HepG2 (cell line): Measurements from ENCODE around the gene KLHL33. TPM values are rescaled to one million over a fixed set of nuclear protein-coding genes. Genes with fewer than 3 reads are reported as not detected.

ENCODE experiments used
- ARNT ChIP-seq: fragments of 450-650 bp; IDR thresholded peaks from 2 replicates; pipeline ENCODE4 v1.6.1; 2017
- EP300 ChIP-seq, 3 experiments: sonication (generic) in 1 of 3; formaldehyde crosslinking in 1 of 3; IDR thresholded peaks; 2 replicates each; pipeline versions ENCODE4 v1.5.1 to v1.6.1; 2011 to 2020; ENCODE audit warnings: low read depth in 2 of 3, low read length in 2 of 3, borderline replicate concordance in 1 of 3, improper control_type of control experiment in 1 of 3, mild to moderate bottlenecking in 1 of 3, missing genetic modification reagents in 1 of 3, moderate library complexity in 1 of 3
- HMG20A ChIP-seq: IDR thresholded peaks from 2 replicates; pipeline ENCODE4 v1.6.1; 2016; ENCODE audit warnings: borderline replicate concordance
- IRF2 ChIP-seq: IDR thresholded peaks from 2 replicates; pipeline ENCODE4 v1.6.1; 2018; ENCODE audit warnings: missing genetic modification reagents, missing compliant biosample characterization
- KMT2A ChIP-seq: sonication (generic); formaldehyde crosslinking; IDR thresholded peaks from 2 replicates; pipeline ENCODE4 v1.4.0; 2020; ENCODE audit warnings: missing genetic modification reagents
- MED8 ChIP-seq: sonication (generic); formaldehyde crosslinking; IDR thresholded peaks from 2 replicates; pipeline ENCODE4 v1.8.1; 2023; ENCODE audit warnings: mild to moderate bottlenecking, missing genetic modification reagents; ENCODE audit not compliant: insufficient replicate concordance
- NRL ChIP-seq: sonication (generic); formaldehyde crosslinking; IDR thresholded peaks from 2 replicates; pipeline ENCODE4 v1.5.0; 2020; ENCODE audit warnings: missing genetic modification reagents, mild to moderate bottlenecking, moderate library complexity, borderline replicate concordance
- PHB2 ChIP-seq: fragments of 450-650 bp; IDR thresholded peaks from 2 replicates; pipeline ENCODE4 v1.6.1; 2018; ENCODE audit not compliant: partially characterized antibody
- POLR2A ChIP-seq, 2 experiments: IDR thresholded peaks; 2 replicates each; pipeline ENCODE4 v1.6.1; 2011; ENCODE audit warnings: low read depth in 2 of 2, low read length in 2 of 2, mild to moderate bottlenecking in 1 of 2, moderate library complexity in 1 of 2; ENCODE audit not compliant: insufficient read depth in 1 of 2
- POLR2G ChIP-seq: fragments of 200-400 bp; formaldehyde crosslinking; IDR thresholded peaks from 2 replicates; pipeline ENCODE4 v1.6.1; 2018; ENCODE audit warnings: mild to moderate bottlenecking, low read depth, low read length, moderate library complexity
- PTBP1 ChIP-seq: fragments of 200-400 bp; formaldehyde crosslinking; IDR thresholded peaks from 2 replicates; pipeline ENCODE4 v1.6.1; 2018; ENCODE audit warnings: low read length, low read depth; ENCODE audit not compliant: poor library complexity, severe bottlenecking
- RBM22 ChIP-seq: fragments of 200-400 bp; formaldehyde crosslinking; optimal IDR thresholded peaks from 2 replicates; pipeline ENCODE3; 2017; ENCODE audit warnings: mild to moderate bottlenecking, low read length, moderate library complexity
- SNRNP70 ChIP-seq: fragments of 200-400 bp; formaldehyde crosslinking; IDR thresholded peaks from 2 replicates; pipeline ENCODE4 v1.6.1; 2017; ENCODE audit warnings: mild to moderate bottlenecking, low read depth, low read length, moderate library complexity
- ZC3H4 ChIP-seq: sonication (generic); formaldehyde crosslinking; IDR thresholded peaks from 2 replicates; pipeline ENCODE4 v1.4.0; 2020; ENCODE audit warnings: missing genetic modification reagents, borderline replicate concordance
- ZEB1 ChIP-seq: IDR thresholded peaks from 2 replicates; pipeline ENCODE4 v1.6.1; 2012; ENCODE audit warnings: mild to moderate bottlenecking, low read depth, inconsistent platforms; ENCODE audit not compliant: insufficient replicate concordance
- ZFP36L2 ChIP-seq: sonication (generic); formaldehyde crosslinking; IDR thresholded peaks from 2 replicates; pipeline ENCODE4 v1.4.0; 2020; ENCODE audit warnings: missing genetic modification reagents
- ZNF10 ChIP-seq: sonication (generic); formaldehyde crosslinking; IDR thresholded peaks from 2 replicates; pipeline ENCODE4 v1.4.0; 2020; ENCODE audit warnings: mild to moderate bottlenecking, low read depth, missing genetic modification reagents, borderline replicate concordance
- ZNF160 ChIP-seq: sonication (generic); formaldehyde crosslinking; IDR thresholded peaks from 2 replicates; pipeline ENCODE4 v1.8.0; 2022; ENCODE audit warnings: mild to moderate bottlenecking, inconsistent platforms, missing genetic modification reagents
- ZNF30 ChIP-seq: sonication (generic); formaldehyde crosslinking; IDR thresholded peaks from 2 replicates; pipeline ENCODE4 v1.5.0; 2020; ENCODE audit warnings: mild to moderate bottlenecking, missing genetic modification reagents
- ZNF496 ChIP-seq: sonication (generic); formaldehyde crosslinking; IDR thresholded peaks from 2 replicates; pipeline ENCODE4 v1.8.1; 2023; ENCODE audit warnings: mild to moderate bottlenecking, moderate library complexity, missing genetic modification reagents; ENCODE audit not compliant: insufficient replicate concordance
- ZNF598 ChIP-seq: sonication (generic); formaldehyde crosslinking; IDR thresholded peaks from 2 replicates; pipeline ENCODE4 v1.5.1; 2020; ENCODE audit warnings: mild to moderate bottlenecking, missing genetic modification reagents, borderline replicate concordance
- ZSCAN9 ChIP-seq: IDR thresholded peaks from 2 replicates; pipeline ENCODE4 v1.6.1; 2016; ENCODE audit warnings: borderline replicate concordance
- polyA plus RNA-seq, 8 experiments: library from polyadenylated mRNA; depleted of rRNA in 3 of 8; stranded (reverse) in 7 of 8; unstranded in 1 of 8; fragments of >200 nt; fragmentation: Illumina TruSeq in 4 of 8; extraction: Trizol in 4 of 8; gene quantifications; 2 replicates each; pipeline versions ENCODE4 v1.2.1 to v1.2.3, GENCODE V29; 2011 to 2016; ENCODE audit warnings: low read depth in 4 of 8, missing spikeins in 1 of 8, mixed read lengths in 1 of 8; ENCODE audit not compliant: insufficient read depth in 1 of 8
- total RNA-seq, 5 experiments: library from RNA; depleted of rRNA; stranded (reverse); fragments of >200 nt; fragmentation: Illumina TruSeq; extraction: Trizol; gene quantifications; 2 replicates each; pipeline ENCODE4 v1.2.3, GENCODE V29; 2016; ENCODE audit warnings: low read depth in 1 of 5
- TF ChIP-seq, protein P1 (sequence below): sonication (generic); IDR thresholded peaks from 2 replicates; pipeline ENCODE4 v1.6.1; 2016; ENCODE audit warnings: low read depth, borderline replicate concordance
- TF ChIP-seq, protein P2 (sequence below): sonication (generic); formaldehyde crosslinking; IDR thresholded peaks from 2 replicates; pipeline ENCODE4 v1.9.0; 2021; ENCODE audit warnings: missing genetic modification reagents, mild to moderate bottlenecking, borderline replicate concordance
- TF ChIP-seq, protein P3 (sequence below): sonication (generic); formaldehyde crosslinking; IDR thresholded peaks from 2 replicates; pipeline ENCODE4 v1.8.0; 2023; ENCODE audit warnings: mild to moderate bottlenecking, missing genetic modification reagents
- TF ChIP-seq, protein P4 (sequence below): sonication (generic); formaldehyde crosslinking; IDR thresholded peaks from 2 replicates; pipeline ENCODE4 v1.5.0; 2020; ENCODE audit warnings: mild to moderate bottlenecking, missing genetic modification reagents

Gene KLHL33
- total and polyA plus RNA-seq, 2 of the 13 experiments (the other 11 are each of a cell fraction or from before 2014, with no cell fraction given): not detected

- TF ChIP-seq ZNF598 (CRISPR knock-in tag) (0 out of 2 replicates have a peak, but pooled peaks have one; percentile 63), KMT2A (CRISPR knock-in tag) (no peak), ZFP36L2 (no peak), HMG20A (CRISPR knock-in tag) (no peak), ARNT (no peak), NRL (0 out of 2 replicates have a peak, but pooled peaks have one; percentile 36), PTBP1 (no peak), ZNF160 (CRISPR knock-in tag) (no peak), ZC3H4 (CRISPR knock-in tag) (no peak), RBM22 (peak; percentile 29), SNRNP70 (no peak), PHB2 (no peak), ZEB1 (no peak), IRF2 (CRISPR knock-in tag) (no peak), POLR2G (peak; percentile 61), ZNF496 (CRISPR knock-in tag) (no peak), POLR2A (IDR thresholded peaks at IDR 0.05; ENCODE audit: insufficient read depth in 1 of 2, low read depth in 2 of 2, low read length in 2 of 2) (0 out of 4 replicates have a peak, but pooled peaks have one; percentile 22 to 53), EP300 (IDR thresholded peaks at IDR 0.05; ENCODE audit: low read depth in 2 of 2, low read length in 2 of 2) (no peak), EP300 (CRISPR knock-in tag; IDR thresholded peaks at IDR 0.05; ENCODE audit: borderline replicate concordance) (no peak), ZNF10 (CRISPR knock-in tag) (no peak), ZNF30 (no peak), MED8 (CRISPR knock-in tag) (peak; percentile 17), ZSCAN9 (CRISPR knock-in tag) (no peak)
- TF ChIP-seq, protein P1, sequence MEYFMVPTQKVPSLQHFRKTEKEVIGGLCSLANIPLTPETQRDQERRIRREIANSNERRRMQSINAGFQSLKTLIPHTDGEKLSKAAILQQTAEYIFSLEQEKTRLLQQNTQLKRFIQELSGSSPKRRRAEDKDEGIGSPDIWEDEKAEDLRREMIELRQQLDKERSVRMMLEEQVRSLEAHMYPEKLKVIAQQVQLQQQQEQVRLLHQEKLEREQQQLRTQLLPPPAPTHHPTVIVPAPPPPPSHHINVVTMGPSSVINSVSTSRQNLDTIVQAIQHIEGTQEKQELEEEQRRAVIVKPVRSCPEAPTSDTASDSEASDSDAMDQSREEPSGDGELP: no peak
- TF ChIP-seq, protein P2, sequence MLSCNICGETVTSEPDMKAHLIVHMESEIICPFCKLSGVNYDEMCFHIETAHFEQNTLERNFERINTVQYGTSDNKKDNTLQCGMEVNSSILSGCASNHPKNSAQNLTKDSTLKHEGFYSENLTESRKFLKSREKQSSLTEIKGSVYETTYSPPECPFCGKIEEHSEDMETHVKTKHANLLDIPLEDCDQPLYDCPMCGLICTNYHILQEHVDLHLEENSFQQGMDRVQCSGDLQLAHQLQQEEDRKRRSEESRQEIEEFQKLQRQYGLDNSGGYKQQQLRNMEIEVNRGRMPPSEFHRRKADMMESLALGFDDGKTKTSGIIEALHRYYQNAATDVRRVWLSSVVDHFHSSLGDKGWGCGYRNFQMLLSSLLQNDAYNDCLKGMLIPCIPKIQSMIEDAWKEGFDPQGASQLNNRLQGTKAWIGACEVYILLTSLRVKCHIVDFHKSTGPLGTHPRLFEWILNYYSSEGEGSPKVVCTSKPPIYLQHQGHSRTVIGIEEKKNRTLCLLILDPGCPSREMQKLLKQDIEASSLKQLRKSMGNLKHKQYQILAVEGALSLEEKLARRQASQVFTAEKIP (CRISPR knock-in tag): no peak
- TF ChIP-seq, protein P3, sequence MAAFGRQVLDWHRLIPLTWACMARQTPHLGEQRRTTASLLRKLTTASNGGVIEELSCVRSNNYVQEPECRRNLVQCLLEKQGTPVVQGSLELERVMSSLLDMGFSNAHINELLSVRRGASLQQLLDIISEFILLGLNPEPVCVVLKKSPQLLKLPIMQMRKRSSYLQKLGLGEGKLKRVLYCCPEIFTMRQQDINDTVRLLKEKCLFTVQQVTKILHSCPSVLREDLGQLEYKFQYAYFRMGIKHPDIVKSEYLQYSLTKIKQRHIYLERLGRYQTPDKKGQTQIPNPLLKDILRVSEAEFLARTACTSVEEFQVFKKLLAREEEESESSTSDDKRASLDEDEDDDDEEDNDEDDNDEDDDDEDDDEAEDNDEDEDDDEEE: no peak
- TF ChIP-seq, protein P4, sequence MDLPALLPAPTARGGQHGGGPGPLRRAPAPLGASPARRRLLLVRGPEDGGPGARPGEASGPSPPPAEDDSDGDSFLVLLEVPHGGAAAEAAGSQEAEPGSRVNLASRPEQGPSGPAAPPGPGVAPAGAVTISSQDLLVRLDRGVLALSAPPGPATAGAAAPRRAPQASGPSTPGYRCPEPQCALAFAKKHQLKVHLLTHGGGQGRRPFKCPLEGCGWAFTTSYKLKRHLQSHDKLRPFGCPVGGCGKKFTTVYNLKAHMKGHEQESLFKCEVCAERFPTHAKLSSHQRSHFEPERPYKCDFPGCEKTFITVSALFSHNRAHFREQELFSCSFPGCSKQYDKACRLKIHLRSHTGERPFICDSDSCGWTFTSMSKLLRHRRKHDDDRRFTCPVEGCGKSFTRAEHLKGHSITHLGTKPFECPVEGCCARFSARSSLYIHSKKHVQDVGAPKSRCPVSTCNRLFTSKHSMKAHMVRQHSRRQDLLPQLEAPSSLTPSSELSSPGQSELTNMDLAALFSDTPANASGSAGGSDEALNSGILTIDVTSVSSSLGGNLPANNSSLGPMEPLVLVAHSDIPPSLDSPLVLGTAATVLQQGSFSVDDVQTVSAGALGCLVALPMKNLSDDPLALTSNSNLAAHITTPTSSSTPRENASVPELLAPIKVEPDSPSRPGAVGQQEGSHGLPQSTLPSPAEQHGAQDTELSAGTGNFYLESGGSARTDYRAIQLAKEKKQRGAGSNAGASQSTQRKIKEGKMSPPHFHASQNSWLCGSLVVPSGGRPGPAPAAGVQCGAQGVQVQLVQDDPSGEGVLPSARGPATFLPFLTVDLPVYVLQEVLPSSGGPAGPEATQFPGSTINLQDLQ (CRISPR knock-in tag): 0 out of 2 replicates have a peak, but pooled peaks have one; percentile 24
Observed at GRCh38 chr14:20456971-20457370, 21.0 kb upstream of the KLHL33 start (continued).
